ENCODE measurements around the gene S100A7.

Gene S100A7

DNA sequence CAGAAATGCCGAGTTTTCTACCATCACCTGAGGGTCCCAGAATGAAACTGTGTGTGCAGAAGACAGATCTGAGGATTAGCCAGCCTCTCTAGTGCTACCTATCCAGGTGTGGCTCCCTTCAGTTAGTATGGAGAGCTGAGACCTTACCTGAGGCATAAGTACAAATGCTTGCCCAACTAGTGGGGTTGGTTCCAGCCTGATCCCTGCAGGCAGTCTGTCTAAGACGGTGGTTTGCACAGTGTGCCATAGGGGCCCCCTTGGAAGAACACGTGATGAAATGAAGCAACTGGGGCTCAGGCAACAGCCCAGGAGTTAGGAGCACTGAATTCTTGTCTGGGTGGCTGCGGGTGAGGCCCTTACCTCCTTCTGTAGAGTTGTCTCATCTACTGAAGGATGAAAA lies 28.5 kb downstream of the S100A7 start:
- H3K9ac ChIP-seq (ENCODE audit: low read depth in 1 of 2, low read length in 2 of 2), result no peak overlapping the region
- H3K27ac ChIP-seq (ENCODE audit: low read depth in 2 of 2, low read length in 2 of 2), result no peak overlapping the region
- no peak overlapping the region for H3K4me3 ChIP-seq (ENCODE audit: low read length in 2 of 2)
- no peaks in the 10 kb centered on the region for H3K4me1 ChIP-seq (ENCODE audit: control insufficient read depth in 2 of 2, insufficient read depth in 2 of 2, low read length in 2 of 2)
- no peaks in the 10 kb centered on the region for H3K9me3 ChIP-seq (ENCODE audit: control insufficient read depth in 2 of 2, low read length in 2 of 2)
- H3K27me3 ChIP-seq (ENCODE audit: control insufficient read depth in 2 of 2, insufficient read depth in 2 of 2, low read length in 2 of 2), result no peaks in the 10 kb centered on the region
- H3K36me3 ChIP-seq (ENCODE audit: control insufficient read depth in 2 of 2, insufficient read depth in 2 of 2, low read length in 2 of 2), result no peaks in the 10 kb centered on the region

DNA sequence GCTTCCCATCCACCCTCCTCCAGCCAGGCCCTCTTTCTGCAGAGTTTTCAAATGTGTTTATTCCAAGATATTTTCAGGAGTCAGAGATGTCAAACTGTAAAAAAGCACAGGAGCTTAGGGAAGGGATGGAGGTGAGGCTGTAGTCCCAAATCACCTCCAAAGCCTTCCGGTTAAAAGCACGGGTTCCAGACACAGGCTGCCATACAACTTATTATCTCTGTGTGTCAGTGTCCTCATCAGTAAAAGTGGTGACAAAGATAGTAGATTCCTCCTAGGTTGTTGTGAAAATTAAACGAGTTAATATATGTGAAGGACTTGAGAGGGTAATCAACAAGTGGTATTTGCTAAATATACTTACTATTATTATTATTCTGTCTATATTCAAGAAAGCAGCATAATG lies 29.0 kb downstream of the S100A7 start:
- no peaks in the 10 kb centered on the region for H3K27me3 ChIP-seq (ENCODE audit: control insufficient read depth in 2 of 2, insufficient read depth in 2 of 2, low read length in 2 of 2)
- H3K9me3 ChIP-seq (ENCODE audit: control insufficient read depth in 2 of 2, low read length in 2 of 2), result no peaks in the 10 kb centered on the region
- no peak overlapping the region for H3K27ac ChIP-seq (ENCODE audit: low read depth in 2 of 2, low read length in 2 of 2)
- H3K36me3 ChIP-seq (ENCODE audit: control insufficient read depth in 2 of 2, insufficient read depth in 2 of 2, low read length in 2 of 2), result no peaks in the 10 kb centered on the region
- H3K9ac ChIP-seq (ENCODE audit: low read depth in 1 of 2, low read length in 2 of 2), result no peak overlapping the region
- no peaks in the 10 kb centered on the region for H3K4me1 ChIP-seq (ENCODE audit: control insufficient read depth in 2 of 2, insufficient read depth in 2 of 2, low read length in 2 of 2)
- H3K4me3 ChIP-seq (ENCODE audit: low read length in 2 of 2), result no peak overlapping the region

DNA sequence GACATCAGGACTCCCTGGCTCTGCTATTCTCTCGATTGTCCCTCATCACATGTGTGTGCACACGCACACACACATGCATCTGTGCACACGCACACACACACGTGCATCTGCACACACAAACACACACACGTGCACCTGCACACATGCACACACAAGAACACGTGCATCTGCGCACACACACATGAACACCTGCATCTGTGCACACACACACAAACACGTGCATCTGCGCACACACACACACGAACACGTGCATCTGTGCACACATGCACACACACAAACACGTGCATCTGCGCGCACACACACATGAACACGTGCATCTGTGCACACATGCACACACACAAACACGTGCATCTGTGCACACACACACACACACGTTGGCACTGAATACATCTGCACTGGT lies 29.4 kb downstream of the S100A7 start:
- Histone ChIP-seq H3K4me3 (ENCODE audit: low read length in 2 of 2) (no peak overlapping the region), H3K27me3 (ENCODE audit: control insufficient read depth in 2 of 2, insufficient read depth in 2 of 2, low read length in 2 of 2) (no peaks in the 10 kb centered on the region), H3K9me3 (ENCODE audit: control insufficient read depth in 2 of 2, low read length in 2 of 2) (no peaks in the 10 kb centered on the region), H3K27ac (ENCODE audit: low read depth in 2 of 2, low read length in 2 of 2) (no peak overlapping the region), H3K36me3 (ENCODE audit: control insufficient read depth in 2 of 2, insufficient read depth in 2 of 2, low read length in 2 of 2) (no peaks in the 10 kb centered on the region), H3K4me1 (ENCODE audit: control insufficient read depth in 2 of 2, insufficient read depth in 2 of 2, low read length in 2 of 2) (no peaks in the 10 kb centered on the region), H3K9ac (ENCODE audit: low read depth in 1 of 2, low read length in 2 of 2) (no peak overlapping the region)

DNA sequence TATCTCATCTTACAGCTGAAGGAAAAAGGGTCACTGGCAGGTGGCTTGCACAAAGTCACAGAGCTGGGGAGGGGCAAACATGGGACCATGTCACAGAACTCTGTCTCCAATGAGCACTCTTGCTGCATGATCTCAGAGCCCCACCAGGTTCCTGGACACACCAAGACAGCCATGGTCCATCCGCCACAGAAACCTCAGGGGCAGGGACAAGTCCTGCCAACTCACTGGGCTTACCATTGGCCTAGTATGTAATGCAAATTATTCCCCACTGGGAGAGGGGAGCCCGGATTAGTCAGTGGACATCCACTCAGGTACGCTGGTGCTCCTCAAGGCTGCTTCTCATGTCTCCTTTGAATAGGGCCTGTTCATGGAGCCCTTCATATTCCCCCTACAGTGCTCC lies 29.9 kb downstream of the S100A7 start:
- Histone ChIP-seq H3K9ac (ENCODE audit: low read depth in 1 of 2, low read length in 2 of 2) (no peak overlapping the region), H3K4me1 (ENCODE audit: control insufficient read depth in 2 of 2, insufficient read depth in 2 of 2, low read length in 2 of 2) (no peaks in the 10 kb centered on the region), H3K27me3 (ENCODE audit: control insufficient read depth in 2 of 2, insufficient read depth in 2 of 2, low read length in 2 of 2) (no peaks in the 10 kb centered on the region), H3K9me3 (ENCODE audit: control insufficient read depth in 2 of 2, low read length in 2 of 2) (no peaks in the 10 kb centered on the region), H3K4me3 (ENCODE audit: low read length in 2 of 2) (no peak overlapping the region), H3K27ac (ENCODE audit: low read depth in 2 of 2, low read length in 2 of 2) (no peak overlapping the region), H3K36me3 (ENCODE audit: control insufficient read depth in 2 of 2, insufficient read depth in 2 of 2, low read length in 2 of 2) (no peaks in the 10 kb centered on the region)

GRCh38 chr1:153430166-153430553 lies 30.3 kb downstream of the S100A7 start:
- Histone ChIP-seq H3K4me3 (ENCODE audit: low read length in 2 of 2) (no peak overlapping the region), H3K27ac (ENCODE audit: low read depth in 2 of 2, low read length in 2 of 2) (no peak overlapping the region), H3K36me3 (ENCODE audit: control insufficient read depth in 2 of 2, insufficient read depth in 2 of 2, low read length in 2 of 2) (no peaks in the 10 kb centered on the region), H3K27me3 (ENCODE audit: control insufficient read depth in 2 of 2, insufficient read depth in 2 of 2, low read length in 2 of 2) (no peaks in the 10 kb centered on the region), H3K9ac (ENCODE audit: low read depth in 1 of 2, low read length in 2 of 2) (no peak overlapping the region), H3K4me1 (ENCODE audit: control insufficient read depth in 2 of 2, insufficient read depth in 2 of 2, low read length in 2 of 2) (no peaks in the 10 kb centered on the region), H3K9me3 (ENCODE audit: control insufficient read depth in 2 of 2, low read length in 2 of 2) (no peaks in the 10 kb centered on the region)

DNA sequence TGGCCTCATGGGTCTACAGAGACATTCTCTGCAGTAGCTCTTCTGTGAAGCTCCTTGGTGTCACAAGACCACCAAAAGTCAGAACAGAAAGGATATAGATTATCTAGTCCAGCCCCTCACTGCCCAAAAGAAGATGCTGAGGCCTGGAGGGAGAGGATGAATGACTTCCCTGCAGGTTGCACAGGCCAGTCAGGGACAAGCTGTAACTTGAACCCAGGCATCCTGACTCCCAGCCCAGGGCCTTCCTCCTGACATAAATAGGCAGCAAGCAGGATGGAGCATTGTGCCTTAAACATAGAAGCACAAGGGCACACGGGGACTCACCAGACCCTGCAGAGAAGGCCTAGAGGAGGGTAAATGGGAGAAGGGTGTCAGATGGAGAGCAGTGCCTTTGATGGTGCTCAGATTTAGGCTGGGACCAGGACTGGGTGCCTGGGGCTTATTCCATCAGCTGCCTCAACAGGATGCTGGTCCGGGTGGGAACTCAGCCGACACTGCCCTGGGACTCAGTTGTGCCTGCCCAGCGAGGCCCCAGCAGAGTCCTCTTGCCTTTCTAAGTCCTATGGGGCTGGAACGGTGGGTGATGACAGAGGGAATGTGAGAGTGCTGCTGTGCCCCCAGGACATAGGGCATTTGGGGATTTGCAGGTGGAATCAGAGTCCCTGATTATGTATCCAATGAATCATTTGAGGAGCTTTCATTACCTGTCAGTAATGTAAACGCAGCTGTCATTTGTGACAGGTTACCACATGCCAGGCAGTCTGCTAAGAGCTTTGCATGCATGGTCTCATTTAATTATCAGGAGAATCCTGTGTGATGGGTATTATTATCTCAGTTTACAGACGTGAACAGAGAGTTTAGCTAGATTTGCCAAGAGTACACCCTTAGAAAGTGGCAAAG lies 30.9 kb downstream of the S100A7 start:
- no peak overlapping the region for H3K27ac ChIP-seq (ENCODE audit: low read depth in 2 of 2, low read length in 2 of 2)
- H3K4me1 ChIP-seq (ENCODE audit: control insufficient read depth in 2 of 2, insufficient read depth in 2 of 2, low read length in 2 of 2), result no peaks in the 10 kb centered on the region
- no peak overlapping the region for H3K9ac ChIP-seq (ENCODE audit: low read depth in 1 of 2, low read length in 2 of 2)
- no peaks in the 10 kb centered on the region for H3K36me3 ChIP-seq (ENCODE audit: control insufficient read depth in 2 of 2, insufficient read depth in 2 of 2, low read length in 2 of 2)
- no peaks in the 10 kb centered on the region for H3K27me3 ChIP-seq (ENCODE audit: control insufficient read depth in 2 of 2, insufficient read depth in 2 of 2, low read length in 2 of 2)
- H3K9me3 ChIP-seq (ENCODE audit: control insufficient read depth in 2 of 2, low read length in 2 of 2), result no peaks in the 10 kb centered on the region
- H3K4me3 ChIP-seq (ENCODE audit: low read length in 2 of 2), result no peak overlapping the region

DNA sequence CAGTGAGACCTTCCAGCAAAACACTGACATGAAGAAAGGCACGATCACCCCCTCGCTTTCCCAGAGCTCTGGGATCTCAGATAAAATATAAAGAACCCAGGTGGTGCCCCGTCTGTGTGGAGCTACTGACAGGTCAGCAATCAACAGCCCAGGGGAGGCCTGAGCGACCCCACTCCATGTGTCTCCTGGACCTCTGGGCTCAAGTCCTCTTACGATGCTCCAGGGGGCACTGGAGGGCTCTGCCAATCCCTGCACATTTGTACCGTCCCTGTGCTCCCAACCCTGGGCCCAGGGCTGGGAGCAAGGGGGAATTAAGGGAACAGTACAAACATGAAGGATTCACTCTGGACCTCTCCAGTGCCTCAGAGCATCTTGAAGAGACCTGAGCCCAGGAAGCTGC lies 31.7 kb downstream of the S100A7 start:
- Histone ChIP-seq H3K27me3 (ENCODE audit: control insufficient read depth in 2 of 2, insufficient read depth in 2 of 2, low read length in 2 of 2) (no peaks in the 10 kb centered on the region), H3K36me3 (ENCODE audit: control insufficient read depth in 2 of 2, insufficient read depth in 2 of 2, low read length in 2 of 2) (no peaks in the 10 kb centered on the region), H3K4me3 (ENCODE audit: low read length in 2 of 2) (no peak overlapping the region), H3K9ac (ENCODE audit: low read depth in 1 of 2, low read length in 2 of 2) (no peak overlapping the region), H3K4me1 (ENCODE audit: control insufficient read depth in 2 of 2, insufficient read depth in 2 of 2, low read length in 2 of 2) (no peaks in the 10 kb centered on the region), H3K9me3 (ENCODE audit: control insufficient read depth in 2 of 2, low read length in 2 of 2) (no peaks in the 10 kb centered on the region), H3K27ac (ENCODE audit: low read depth in 2 of 2, low read length in 2 of 2) (no peak overlapping the region)

GRCh38 chr1:153428073-153428638 lies 32.3 kb downstream of the S100A7 start:
- H3K9ac ChIP-seq (ENCODE audit: low read depth in 1 of 2, low read length in 2 of 2), result no peak overlapping the region
- H3K27ac ChIP-seq (ENCODE audit: low read depth in 2 of 2, low read length in 2 of 2), result no peak overlapping the region
- no peaks in the 10 kb centered on the region for H3K36me3 ChIP-seq (ENCODE audit: control insufficient read depth in 2 of 2, insufficient read depth in 2 of 2, low read length in 2 of 2)
- H3K27me3 ChIP-seq (ENCODE audit: control insufficient read depth in 2 of 2, insufficient read depth in 2 of 2, low read length in 2 of 2), result no peaks in the 10 kb centered on the region
- H3K4me1 ChIP-seq (ENCODE audit: control insufficient read depth in 2 of 2, insufficient read depth in 2 of 2, low read length in 2 of 2), result no peaks in the 10 kb centered on the region
- H3K9me3 ChIP-seq (ENCODE audit: control insufficient read depth in 2 of 2, low read length in 2 of 2), result no peaks in the 10 kb centered on the region
- no peak overlapping the region for H3K4me3 ChIP-seq (ENCODE audit: low read length in 2 of 2)

DNA sequence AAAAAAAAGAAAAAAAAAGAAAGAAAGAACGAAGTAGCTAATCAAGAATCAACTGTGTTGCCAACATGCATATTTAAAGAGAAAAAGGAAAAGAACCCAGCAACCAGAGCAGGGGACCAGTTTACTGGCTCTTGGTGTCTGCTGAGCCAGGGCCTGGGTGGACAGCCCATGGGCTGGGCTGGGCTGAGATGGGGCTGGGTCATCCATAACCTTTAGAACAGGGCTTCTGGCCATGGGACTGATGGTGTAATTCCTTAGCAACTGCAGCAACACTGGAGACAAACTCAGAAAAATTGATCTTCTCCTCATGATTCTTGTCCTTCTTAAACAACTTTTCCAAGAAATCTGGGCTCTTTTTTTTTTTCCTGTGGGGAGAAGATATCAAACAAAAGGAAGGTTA lies 33.6 kb downstream of the S100A7 start:
- no peaks in the 10 kb centered on the region for H3K9me3 ChIP-seq (ENCODE audit: control insufficient read depth in 2 of 2, low read length in 2 of 2)
- no peak overlapping the region for H3K27ac ChIP-seq (ENCODE audit: low read depth in 2 of 2, low read length in 2 of 2)
- no peak overlapping the region for H3K4me3 ChIP-seq (ENCODE audit: low read length in 2 of 2)
- no peak overlapping the region for H3K9ac ChIP-seq (ENCODE audit: low read depth in 1 of 2, low read length in 2 of 2)
- H3K4me1 ChIP-seq (ENCODE audit: control insufficient read depth in 2 of 2, insufficient read depth in 2 of 2, low read length in 2 of 2), result no peaks in the 10 kb centered on the region
- no peaks in the 10 kb centered on the region for H3K27me3 ChIP-seq (ENCODE audit: control insufficient read depth in 2 of 2, insufficient read depth in 2 of 2, low read length in 2 of 2)
- H3K36me3 ChIP-seq (ENCODE audit: control insufficient read depth in 2 of 2, insufficient read depth in 2 of 2, low read length in 2 of 2), result no peaks in the 10 kb centered on the region

DNA sequence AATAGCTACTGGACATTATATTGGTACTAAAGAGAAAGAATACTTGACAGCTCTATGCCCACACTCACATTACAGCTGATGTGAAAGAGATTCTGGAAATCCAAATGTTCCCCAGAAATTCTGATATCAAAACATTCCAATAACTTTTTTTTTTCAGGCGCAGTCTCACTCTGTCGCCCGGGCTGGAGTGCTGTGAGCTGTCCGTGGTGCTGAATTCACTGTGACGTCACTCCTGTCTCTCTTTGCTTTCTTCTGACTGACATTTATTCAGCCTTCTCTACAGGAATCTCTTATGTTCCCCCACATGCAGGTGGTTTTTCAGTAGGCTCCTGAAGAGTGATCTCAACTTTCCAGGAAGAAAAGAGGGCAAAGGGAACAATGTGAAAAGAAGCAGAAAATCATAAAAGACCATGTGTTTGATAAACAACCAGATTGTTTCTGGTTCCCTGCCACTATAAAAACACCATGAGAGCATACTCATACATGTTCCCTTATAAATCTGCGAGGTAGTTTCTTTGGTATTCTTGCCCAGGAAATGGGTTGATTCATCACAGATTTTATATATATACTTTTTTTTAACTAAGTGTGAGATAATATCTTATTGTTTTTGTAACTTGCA lies 37.9 kb downstream of the S100A7 start:
- no peak overlapping the region for H3K4me3 ChIP-seq (ENCODE audit: low read length in 2 of 2)
- H3K9me3 ChIP-seq (ENCODE audit: control insufficient read depth in 2 of 2, low read length in 2 of 2), result no peaks in the 10 kb centered on the region

More for the DNA sequence above, 37.9 kb downstream of the S100A7 start:
- Histone ChIP-seq H3K4me1 (ENCODE audit: control insufficient read depth in 2 of 2, insufficient read depth in 2 of 2, low read length in 2 of 2) (no peaks in the 10 kb centered on the region), H3K9ac (ENCODE audit: low read depth in 1 of 2, low read length in 2 of 2) (no peak overlapping the region), H3K27ac (ENCODE audit: low read depth in 2 of 2, low read length in 2 of 2) (no peak overlapping the region), H3K36me3 (ENCODE audit: control insufficient read depth in 2 of 2, insufficient read depth in 2 of 2, low read length in 2 of 2) (no peaks in the 10 kb centered on the region), H3K27me3 (ENCODE audit: control insufficient read depth in 2 of 2, insufficient read depth in 2 of 2, low read length in 2 of 2) (no peaks in the 10 kb centered on the region)
